ENCODE data around the gene HGD. TPM values are rescaled to one million over a fixed set of nuclear protein-coding genes. Genes with fewer than 3 reads are reported as not detected.

The HGD gene
- total and polyA plus RNA-seq, 2 of the 13 experiments (the other 11 are each of a cell fraction or from before 2014, with no cell fraction given) = 265 to 398 TPM

DNA sequence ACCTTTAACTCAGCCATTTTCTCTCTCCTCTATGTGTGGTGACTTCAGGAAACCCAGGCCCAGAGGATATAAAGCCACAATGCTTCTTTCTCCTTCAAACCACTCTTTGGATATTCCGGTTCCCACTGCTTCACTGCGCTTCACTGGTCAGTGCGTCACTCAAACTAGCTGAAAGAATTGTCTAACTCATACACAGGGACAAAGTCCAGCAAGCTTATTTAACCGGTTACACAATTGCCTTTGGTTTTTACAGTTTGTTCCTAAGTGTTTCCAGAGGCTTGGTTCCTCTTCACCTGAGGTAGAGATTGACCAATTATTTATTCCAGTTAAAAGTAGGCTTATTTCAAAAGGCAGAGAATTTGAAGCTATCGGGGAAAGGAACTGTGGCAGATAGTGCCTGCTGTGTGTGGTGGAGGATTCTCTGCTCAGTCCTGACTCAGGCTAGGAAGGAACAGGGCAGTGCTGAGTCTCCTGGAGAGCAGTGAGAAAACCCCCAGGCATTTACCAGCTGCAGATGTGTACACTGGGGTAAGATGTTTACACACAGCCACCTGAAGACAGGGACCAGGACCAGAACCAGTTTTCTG, at the start of gene HGD (continued):
- TF ChIP-seq DMTF1 (CRISPR knock-in tag; IDR thresholded peaks at IDR 0.05) (no peak), ZNF891 (CRISPR knock-in tag; IDR thresholded peaks at IDR 0.05) (no peak), KLF12 (CRISPR knock-in tag; IDR thresholded peaks at IDR 0.05; ENCODE audit: borderline replicate concordance) (no peak), SP5 (CRISPR knock-in tag; IDR thresholded peaks at IDR 0.05; ENCODE audit: borderline replicate concordance, low read depth) (no peak), MEIS2 (CRISPR knock-in tag; IDR thresholded peaks at IDR 0.05) (no peak), ZFP91 (CRISPR knock-in tag; IDR thresholded peaks at IDR 0.05; ENCODE audit: borderline replicate concordance) (no peak), ZNF292 (CRISPR knock-in tag; IDR thresholded peaks at IDR 0.05; ENCODE audit: borderline replicate concordance, low read depth) (peak; percentile 29; the same call in 1 of the 2 replicates), PCBP2 (optimal IDR thresholded peaks at IDR 0.05; ENCODE audit: low read depth, low read length, poor library complexity, severe bottlenecking) (no peak), ZBTB37 (CRISPR knock-in tag; IDR thresholded peaks at IDR 0.05) (no peak), GZF1 (CRISPR knock-in tag; IDR thresholded peaks at IDR 0.05) (0 out of 2 replicates have a peak, but pooled peaks have one; percentile 9), KAT8 (CRISPR knock-in tag; IDR thresholded peaks at IDR 0.05) (peak; percentile 83), NPAS2 (CRISPR knock-in tag; IDR thresholded peaks at IDR 0.05; ENCODE audit: borderline replicate concordance) (no peak), NR2F6 (IDR thresholded peaks at IDR 0.05) (peak; percentile 64), NR2F6 (CRISPR knock-in tag; IDR thresholded peaks at IDR 0.05) (peak; percentile 79; the same call in 1 of the 2 replicates), MED13 (CRISPR knock-in tag; IDR thresholded peaks at IDR 0.05) (no peak), MTF1 (CRISPR knock-in tag; IDR thresholded peaks at IDR 0.05) (no peak), NFYB (CRISPR knock-in tag; IDR thresholded peaks at IDR 0.05) (no peak), ZNF644 (CRISPR knock-in tag; IDR thresholded peaks at IDR 0.05; ENCODE audit: low read depth) (peak; percentile 72), FOXP1 (IDR thresholded peaks at IDR 0.05) (no peak), FOXP1 (CRISPR knock-in tag; IDR thresholded peaks at IDR 0.05) (peak; percentile 69; the same call in 1 of the 2 replicates), NCOR1 (IDR thresholded peaks at IDR 0.05; ENCODE audit: borderline replicate concordance, low read length) (peak; percentile 92), ARNT2 (CRISPR knock-in tag; IDR thresholded peaks at IDR 0.05; ENCODE audit: low read depth) (no peak; the same call in 1 of the 2 replicates), RXRB (CRISPR knock-in tag; IDR thresholded peaks at IDR 0.05; ENCODE audit: borderline replicate concordance) (peak; percentile 81), IKZF1 (IDR thresholded peaks at IDR 0.05) (no peak)
- TF ChIP-seq, protein P1, sequence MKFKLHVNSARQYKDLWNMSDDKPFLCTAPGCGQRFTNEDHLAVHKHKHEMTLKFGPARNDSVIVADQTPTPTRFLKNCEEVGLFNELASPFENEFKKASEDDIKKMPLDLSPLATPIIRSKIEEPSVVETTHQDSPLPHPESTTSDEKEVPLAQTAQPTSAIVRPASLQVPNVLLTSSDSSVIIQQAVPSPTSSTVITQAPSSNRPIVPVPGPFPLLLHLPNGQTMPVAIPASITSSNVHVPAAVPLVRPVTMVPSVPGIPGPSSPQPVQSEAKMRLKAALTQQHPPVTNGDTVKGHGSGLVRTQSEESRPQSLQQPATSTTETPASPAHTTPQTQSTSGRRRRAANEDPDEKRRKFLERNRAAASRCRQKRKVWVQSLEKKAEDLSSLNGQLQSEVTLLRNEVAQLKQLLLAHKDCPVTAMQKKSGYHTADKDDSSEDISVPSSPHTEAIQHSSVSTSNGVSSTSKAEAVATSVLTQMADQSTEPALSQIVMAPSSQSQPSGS (CRISPR knock-in tag; IDR thresholded peaks at IDR 0.05) = peak; percentile 83; the same call in 1 of the 2 replicates

Data from HepG2 (cell line).